ENCODE results near the gene OR51T1.

Gene OR51T1

DNA sequence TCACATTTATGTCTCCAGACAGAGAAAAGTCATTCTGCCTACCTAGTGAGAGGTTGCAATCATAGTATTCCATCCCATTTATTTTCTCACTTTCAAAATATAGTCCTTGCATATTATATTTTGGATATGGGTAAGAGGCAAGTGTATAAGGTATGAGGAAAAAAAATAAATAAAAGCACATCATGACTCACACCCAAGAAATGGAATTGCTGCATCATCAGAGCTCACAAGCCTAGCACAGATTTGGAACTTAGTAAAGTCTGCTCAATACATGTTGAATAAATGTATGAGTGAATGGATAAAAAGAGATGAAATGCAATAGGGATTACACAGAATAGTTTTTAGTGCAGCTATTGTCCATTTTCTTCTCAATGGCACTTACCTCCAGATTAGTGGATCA is 44.9 kb downstream of the OR51T1 start:
- DNase-seq, result no peak

Measured in T-helper 1 cell (primary cell).